Posterior cingulate gyrus (tissue), 11 donors: ENCODE data around the gene SPDYE2.
"Not testable (repeated sequence)": the region's sequence is repeated elsewhere in the genome, so short reads cannot be mapped to it uniquely, and the experiment has no call there.

Source experiments
- DNase-seq, 10 donors: peaks; one replicate each; pipeline versions ENCODE4 v3.0.0 to v3.0.0-alpha.2; 2020 to 2021; ENCODE audit warnings: mixed read lengths in 3 of 10
- intact Hi-C: fragments of 100-400 bp; cut with DNase I; formaldehyde crosslinking; loops from one replicate; pipeline ENCODE4 v1.15.1; 2023

The SPDYE2 gene

GRCh38 chr7:102596036-102596435 lies 45.0 kb downstream of the SPDYE2 start:
- DNase-seq = peak in 2 of 10 donors; percentile 11 to 22
- intact Hi-C loops = not testable (repeated sequence)

GRCh38 chr7:102599699-102600098 lies 48.7 kb downstream of the SPDYE2 start:
- intact Hi-C loops = not testable (repeated sequence)

GRCh38 chr7:102602317-102602716 lies 51.3 kb downstream of the SPDYE2 start:
- DNase-seq, intact Hi-C loops: not testable (repeated sequence)

More at GRCh38 chr7:102599699-102600098, 48.7 kb downstream of the SPDYE2 start:
- not testable (repeated sequence) for DNase-seq

GRCh38 chr7:102604431-102605145 lies 53.6 kb downstream of the SPDYE2 start:
- intact Hi-C loops, DNase-seq: not testable (repeated sequence)

GRCh38 chr7:102606848-102607247 lies 55.8 kb downstream of the SPDYE2 start:
- DNase-seq, intact Hi-C loops: not testable (repeated sequence)

GRCh38 chr7:102609734-102610133 lies 58.7 kb downstream of the SPDYE2 start:
- DNase-seq = peak in 2 of 10 donors; percentile 8 to 21
- intact Hi-C loops = not testable (repeated sequence)

- intact Hi-C loops = not testable (repeated sequence)
- peak in 2 of 10 donors; percentile 75 to 80 for DNase-seq
These were observed 59.4 kb downstream of the SPDYE2 start for GRCh38 chr7:102610441-102610840.

- intact Hi-C loops, DNase-seq: not testable (repeated sequence)
These were observed 60.1 kb downstream of the SPDYE2 start for GRCh38 chr7:102611013-102611674.

GRCh38 chr7:102611675-102612325 lies 60.8 kb downstream of the SPDYE2 start:
- DNase-seq = peak in 5 of 10 donors; percentile 15 to 75 (median 54)
- intact Hi-C loops = not testable (repeated sequence)
